ENCODE results near the gene RYR2. TPM values are rescaled to one million over a fixed set of nuclear protein-coding genes. Genes with fewer than 3 reads are reported as not detected.

RYR2 gene
- total RNA-seq, 1 donor from 2014 or later = not detected

GRCh38 chr1:237711281-237711680 lies 669.3 kb downstream of the RYR2 start:
- DNase-seq (ENCODE audit: low read depth, low spot score) = no peak

- DNase-seq (ENCODE audit: low read depth, low spot score) = no peak
These were observed 670.1 kb downstream of the RYR2 start for GRCh38 chr1:237712082-237712481.

- DNase-seq (ENCODE audit: low read depth, low spot score) = no peak
These were observed 670.7 kb downstream of the RYR2 start for GRCh38 chr1:237712586-237713157.

- DNase-seq (ENCODE audit: low read depth, low spot score) = no peak
These were observed 671.9 kb downstream of the RYR2 start for GRCh38 chr1:237713916-237714315.

- no peak for DNase-seq (ENCODE audit: low read depth, low spot score)
These were observed 675.1 kb downstream of the RYR2 start for GRCh38 chr1:237717106-237717505.

- DNase-seq (ENCODE audit: low read depth, low spot score) = no peak
These were observed 688.9 kb downstream of the RYR2 start for GRCh38 chr1:237730826-237731350.

GRCh38 chr1:237732657-237733056 lies 690.7 kb downstream of the RYR2 start:
- DNase-seq (ENCODE audit: low read depth, low spot score) = no peak

GRCh38 chr1:237736372-237737029 lies 694.5 kb downstream of the RYR2 start:
- DNase-seq (ENCODE audit: low read depth, low spot score) = no peak

- DNase-seq (ENCODE audit: low read depth, low spot score) = no peak
These were observed 695.5 kb downstream of the RYR2 start for GRCh38 chr1:237737448-237737847.

GRCh38 chr1:237737938-237738610 lies 696.1 kb downstream of the RYR2 start:
- DNase-seq (ENCODE audit: low read depth, low spot score) = no peak

- DNase-seq (ENCODE audit: low read depth, low spot score) = no peak
These were observed 698.9 kb downstream of the RYR2 start for GRCh38 chr1:237740846-237741245.

- DNase-seq (ENCODE audit: low read depth, low spot score) = no peak
These were observed 703.6 kb downstream of the RYR2 start for GRCh38 chr1:237745545-237745944.

GRCh38 chr1:237748171-237748960 lies 706.4 kb downstream of the RYR2 start:
- DNase-seq (ENCODE audit: low read depth, low spot score) = no peak

GRCh38 chr1:237749122-237749521 lies 707.1 kb downstream of the RYR2 start:
- no peak for DNase-seq (ENCODE audit: low read depth, low spot score)

- no peak for DNase-seq (ENCODE audit: low read depth, low spot score)
These were observed 709.1 kb downstream of the RYR2 start for GRCh38 chr1:237751090-237751489.

- no peak for DNase-seq (ENCODE audit: low read depth, low spot score)
These were observed 712.6 kb downstream of the RYR2 start for GRCh38 chr1:237754627-237755026.

GRCh38 chr1:237756304-237756967 lies 714.5 kb downstream of the RYR2 start:
- DNase-seq (ENCODE audit: low read depth, low spot score) = no peak

- no peak for DNase-seq (ENCODE audit: low read depth, low spot score)
These were observed 717.4 kb downstream of the RYR2 start for GRCh38 chr1:237759377-237759776.

- DNase-seq (ENCODE audit: low read depth, low spot score) = no peak
These were observed 719.0 kb downstream of the RYR2 start for GRCh38 chr1:237760951-237761350.

GRCh38 chr1:237763137-237763536 lies 721.2 kb downstream of the RYR2 start:
- DNase-seq (ENCODE audit: low read depth, low spot score) = no peak

- no peak for DNase-seq (ENCODE audit: low read depth, low spot score)
These were observed 721.8 kb downstream of the RYR2 start for GRCh38 chr1:237763751-237764150.
